OCI-LY1 (cell line): ENCODE measurements around the gene CMTM7.

Experiments used
- CTCF ChIP-seq: fragments of 200-600 bp; sonication (generic), shearing (Covaris generic); IDR thresholded peaks from 2 replicates; pipeline ENCODE4 v1.5.1; 2017; ENCODE audit warnings: mild to moderate bottlenecking, antibody characterized with exemption, low read length, moderate library complexity, mixed read lengths
- EZH2 ChIP-seq: fragments of 200-600 bp; sonication (generic), shearing (Covaris generic); IDR thresholded peaks from 2 replicates; pipeline ENCODE4 v1.8.0; 2017; ENCODE audit warnings: borderline replicate concordance, mixed run types, mild to moderate bottlenecking, antibody characterized with exemption, low read length, moderate library complexity, mixed read lengths

GRCh38 chr3:32374788-32375595 lies 16.7 kb upstream of the CMTM7 start:
- peak; percentile 81 for TF ChIP-seq CTCF
- TF ChIP-seq EZH2, result no peak
